Karpas-422 (cell line): Measurements from ENCODE around the gene PLXNA4. TPM values are rescaled to one million over a fixed set of nuclear protein-coding genes. Genes with fewer than 3 reads are reported as not detected.

Experiments
- DNase-seq: peaks from one replicate; pipeline ENCODE4 v3.0.0-alpha.2; 2015
- H2AFZ ChIP-seq: fragments of 200-600 bp; sonication (generic); 2 replicates; pipeline ENCODE4 v1.6.1; 2014; ENCODE audit warnings: antibody characterized with exemption, low read length, mixed read lengths
- H3K27ac ChIP-seq: fragments of 200-600 bp; sonication (generic); 2 replicates; pipeline ENCODE4 v1.5.1; 2014; ENCODE audit warnings: mild to moderate bottlenecking, low read length, moderate library complexity
- H3K27me3 ChIP-seq: fragments of 200-600 bp; sonication (generic); 2 replicates; pipeline ENCODE4 v1.6.1; 2014; ENCODE audit warnings: low read length, mixed read lengths
- H3K36me3 ChIP-seq: fragments of 200-600 bp; sonication (generic); 2 replicates; pipeline ENCODE4 v1.6.1; 2014; ENCODE audit warnings: low read length, mixed read lengths; ENCODE audit not compliant: insufficient read depth
- H3K4me1 ChIP-seq: fragments of 200-600 bp; sonication (generic); 2 replicates; pipeline ENCODE4 v1.6.1; 2014; ENCODE audit warnings: mild to moderate bottlenecking, low read length, mixed read lengths
- H3K4me2 ChIP-seq: fragments of 200-600 bp; sonication (generic); 2 replicates; pipeline ENCODE4 v1.6.1; 2014; ENCODE audit warnings: low read length, low read depth, mild to moderate bottlenecking; ENCODE audit not compliant: poor library complexity, severe bottlenecking
- H3K4me3 ChIP-seq: fragments of 200-600 bp; sonication (generic); 2 replicates; pipeline ENCODE4 v1.5.1; 2014; ENCODE audit warnings: mild to moderate bottlenecking, antibody characterized with exemption, low read length, mixed read lengths
- H3K79me2 ChIP-seq: fragments of 200-600 bp; sonication (generic); 2 replicates; pipeline ENCODE4 v1.6.1; 2014; ENCODE audit warnings: mild to moderate bottlenecking, low read length, mixed read lengths
- H3K9ac ChIP-seq: fragments of 200-600 bp; sonication (generic); 2 replicates; pipeline ENCODE4 v1.6.0; 2014; ENCODE audit warnings: low read length
- H3K9me2 ChIP-seq: fragments of 200-600 bp; sonication (generic), shearing (Covaris generic); replicated peaks from 2 replicates; pipeline ENCODE4 v1.6.0; 2014; ENCODE audit warnings: mild to moderate bottlenecking, low read length, moderate library complexity; ENCODE audit not compliant: insufficient read depth
- H3K9me3 ChIP-seq: fragments of 300-700, 200-600 bp; sonication (generic); 2 replicates; pipeline ENCODE4 v1.6.1; 2014; ENCODE audit warnings: low read length, mixed read lengths
- H4K20me1 ChIP-seq: fragments of 200-600 bp; sonication (generic); 2 replicates; pipeline ENCODE4 v1.6.1; 2014; ENCODE audit warnings: mild to moderate bottlenecking, antibody characterized with exemption, low read length, low read depth; ENCODE audit not compliant: insufficient read depth
- total RNA-seq: library from RNA; depleted of rRNA; stranded (reverse); fragments of >200 nt; shearing (Covaris generic); gene quantifications from 2 replicates; pipeline ENCODE4 v1.2.3, GENCODE V29; 2014; ENCODE audit warnings: low replicate concordance; rRNA removed

Gene PLXNA4
- 0.29 and 0.48 TPM in 2 replicates for total RNA-seq

GRCh38 chr7:132575982-132576720, at the start of gene PLXNA4:
Gene PLXNA4 (minus strand): TSS chr7:132576470. CDS start chr7:132508693, 67,777 bp downstream.
- Histone ChIP-seq H3K27ac (no peak within 1 kb of the TSS), H3K9ac (no peak within 1 kb of the TSS), H3K36me3 (no peaks in the 10 kb centered on the region), H2AFZ (no peak within 1 kb of the TSS), H3K4me3 (no peak within 1 kb of the TSS), H3K9me3 (no peaks in the 10 kb centered on the region), H3K27me3 (no peaks in the 10 kb centered on the region), H3K9me2 (no peaks in the 10 kb centered on the region), H3K4me2 (no peak within 1 kb of the TSS), H4K20me1 (no peaks in the 10 kb centered on the region), H3K4me1 (no peaks in the 10 kb centered on the region), H3K79me2 (no peaks in the 10 kb centered on the region)
- DNase-seq, result no peak

GRCh38 chr7:132625651-132626050, 49.4 kb upstream of the PLXNA4 start:
- DNase-seq, result no peak

GRCh38 chr7:132622081-132622480, 45.8 kb upstream of the PLXNA4 start:
- H3K36me3 ChIP-seq, result no peaks in the 10 kb centered on the region
- H3K27me3 ChIP-seq, result no peaks in the 10 kb centered on the region
- H3K27ac ChIP-seq, result no peak overlapping the region
- no peak overlapping the region for H3K4me2 ChIP-seq
- no peak overlapping the region for H2AFZ ChIP-seq
- H3K9me2 ChIP-seq, result no peaks in the 10 kb centered on the region
- no peaks in the 10 kb centered on the region for H3K79me2 ChIP-seq
- H3K4me3 ChIP-seq, result no peak overlapping the region
- H3K9ac ChIP-seq, result no peak overlapping the region
- no peaks in the 10 kb centered on the region for H3K4me1 ChIP-seq
- no peaks in the 10 kb centered on the region for H4K20me1 ChIP-seq
- no peaks in the 10 kb centered on the region for H3K9me3 ChIP-seq
- DNase-seq, result no peak

More at GRCh38 chr7:132625651-132626050, 49.4 kb upstream of the PLXNA4 start:
- Histone ChIP-seq H4K20me1 (no peaks in the 10 kb centered on the region), H2AFZ (no peak overlapping the region), H3K9me2 (no peaks in the 10 kb centered on the region), H3K9ac (no peak overlapping the region), H3K36me3 (no peaks in the 10 kb centered on the region), H3K79me2 (no peaks in the 10 kb centered on the region), H3K4me2 (no peak overlapping the region), H3K27ac (no peak overlapping the region), H3K4me1 (no peaks in the 10 kb centered on the region), H3K27me3 (no peaks in the 10 kb centered on the region), H3K9me3 (no peaks in the 10 kb centered on the region), H3K4me3 (no peak overlapping the region)

- H3K79me2 ChIP-seq, result no peaks in the 10 kb centered on the region
These were observed 43.7 kb upstream of the PLXNA4 start for GRCh38 chr7:132619967-132620366.

GRCh38 chr7:132618956-132619305, 42.7 kb upstream of the PLXNA4 start:
- no peaks in the 10 kb centered on the region for H4K20me1 ChIP-seq
- no peak overlapping the region for H3K9ac ChIP-seq
- no peaks in the 10 kb centered on the region for H3K36me3 ChIP-seq
- H3K9me2 ChIP-seq, result no peaks in the 10 kb centered on the region
- no peak overlapping the region for H2AFZ ChIP-seq
- H3K4me1 ChIP-seq, result no peaks in the 10 kb centered on the region
- no peak overlapping the region for H3K4me2 ChIP-seq
- H3K9me3 ChIP-seq, result no peaks in the 10 kb centered on the region
- no peak overlapping the region for H3K27ac ChIP-seq
- H3K4me3 ChIP-seq, result no peak overlapping the region
- H3K27me3 ChIP-seq, result no peaks in the 10 kb centered on the region
- DNase-seq, result no peak
- no peaks in the 10 kb centered on the region for H3K79me2 ChIP-seq

More at GRCh38 chr7:132619967-132620366, 43.7 kb upstream of the PLXNA4 start:
- Histone ChIP-seq H3K9me2 (no peaks in the 10 kb centered on the region), H3K27ac (no peak overlapping the region), H3K27me3 (no peaks in the 10 kb centered on the region), H3K9ac (no peak overlapping the region), H3K4me3 (no peak overlapping the region), H3K4me2 (no peak overlapping the region), H3K36me3 (no peaks in the 10 kb centered on the region), H2AFZ (no peak overlapping the region), H4K20me1 (no peaks in the 10 kb centered on the region), H3K4me1 (no peaks in the 10 kb centered on the region), H3K9me3 (no peaks in the 10 kb centered on the region)
- no peak for DNase-seq

- Histone ChIP-seq H3K36me3 (no peaks in the 10 kb centered on the region), H3K9me2 (no peaks in the 10 kb centered on the region), H3K4me2 (no peak overlapping the region), H2AFZ (no peak overlapping the region), H3K4me3 (no peak overlapping the region), H3K27me3 (no peaks in the 10 kb centered on the region), H3K27ac (no peak overlapping the region), H3K9ac (no peak overlapping the region), H3K4me1 (no peaks in the 10 kb centered on the region), H3K9me3 (no peaks in the 10 kb centered on the region), H3K79me2 (no peaks in the 10 kb centered on the region), H4K20me1 (no peaks in the 10 kb centered on the region)
- no peak for DNase-seq
These were observed 42.1 kb upstream of the PLXNA4 start for GRCh38 chr7:132618271-132618955.

GRCh38 chr7:132614428-132615318, 38.4 kb upstream of the PLXNA4 start:
- Histone ChIP-seq H3K9me3 (no peaks in the 10 kb centered on the region), H3K9me2 (no peaks in the 10 kb centered on the region), H4K20me1 (no peaks in the 10 kb centered on the region), H3K79me2 (no peaks in the 10 kb centered on the region), H3K27ac (no peak overlapping the region), H3K4me3 (no peak overlapping the region), H3K27me3 (no peaks in the 10 kb centered on the region), H3K9ac (no peak overlapping the region), H3K4me2 (no peak overlapping the region), H3K36me3 (no peaks in the 10 kb centered on the region), H2AFZ (no peak overlapping the region), H3K4me1 (no peaks in the 10 kb centered on the region)
- DNase-seq, result no peak

GRCh38 chr7:132613737-132614136, 37.5 kb upstream of the PLXNA4 start:
- H4K20me1 ChIP-seq, result no peaks in the 10 kb centered on the region
- no peak overlapping the region for H3K27ac ChIP-seq
- no peaks in the 10 kb centered on the region for H3K36me3 ChIP-seq
- no peak overlapping the region for H2AFZ ChIP-seq
- no peak overlapping the region for H3K4me2 ChIP-seq
- no peak for DNase-seq
- no peaks in the 10 kb centered on the region for H3K9me3 ChIP-seq
- H3K4me1 ChIP-seq, result no peaks in the 10 kb centered on the region
- no peak overlapping the region for H3K4me3 ChIP-seq
- no peaks in the 10 kb centered on the region for H3K27me3 ChIP-seq
- no peaks in the 10 kb centered on the region for H3K9me2 ChIP-seq
- no peak overlapping the region for H3K9ac ChIP-seq
- no peaks in the 10 kb centered on the region for H3K79me2 ChIP-seq
